Gastroesophageal sphincter (tissue), 4 donors: ENCODE results near the gene GRB2. TPM values are rescaled to one million over a fixed set of nuclear protein-coding genes. Genes with fewer than 3 reads are reported as not detected.
A peak's percentile ranks its signal among the peaks of the same experiment; 100 is the strongest.

ENCODE experiments used
- ATAC-seq: fragments of 150-250 bp; one replicate; pipeline ENCODE4 v1.9.1; 2016; ENCODE audit warnings: mild to moderate bottlenecking, moderate library complexity
- H3K27ac ChIP-seq, 4 donors: fragments of 200-600 bp; sonication (generic) in 3 of 4; 1 replicate in 3 of 4; 2 replicates in 1 of 4; pipeline ENCODE4 v1.5.1; 2016 to 2019
- H3K27me3 ChIP-seq: fragments of 200-600 bp; sonication (generic); one replicate; pipeline ENCODE4 v1.5.1; 2019
- H3K36me3 ChIP-seq, 2 donors: fragments of 200-600 bp; sonication (generic); one replicate each; pipeline ENCODE4 v1.5.1; 2019; ENCODE audit warnings: control low read depth in 1 of 2
- H3K4me1 ChIP-seq, 3 donors: fragments of 200-600 bp; sonication (generic); 1 replicate in 2 of 3; 2 replicates in 1 of 3; pipeline ENCODE4 v1.5.1; 2016 to 2019; ENCODE audit warnings: control low read depth in 2 of 3
- H3K4me3 ChIP-seq, 2 donors: fragments of 200-600 bp; sonication (generic); one replicate each; pipeline ENCODE4 v1.5.1; 2019; ENCODE audit warnings: mild to moderate bottlenecking in 1 of 2, moderate library complexity in 1 of 2
- H3K9me3 ChIP-seq, 3 donors: fragments of 200-600 bp; sonication (generic); one replicate each; pipeline ENCODE4 v1.5.1; 2017 to 2019; ENCODE audit warnings: control low read depth in 2 of 3
- EP300 ChIP-seq: sonication (generic); formaldehyde crosslinking; IDR thresholded peaks from one replicate; pipeline ENCODE4 v1.6.1; 2017; ENCODE audit warnings: antibody characterized with exemption, mild to moderate bottlenecking
- POLR2A ChIP-seq, 2 donors: fragments of 450-650 bp; IDR thresholded peaks; one replicate each; pipeline ENCODE4 v1.6.1; 2017; ENCODE audit warnings: antibody characterized with exemption in 2 of 2, mild to moderate bottlenecking in 2 of 2, moderate library complexity in 1 of 2
- POLR2AphosphoS5 ChIP-seq: sonication (generic); formaldehyde crosslinking; IDR thresholded peaks from one replicate; pipeline ENCODE4 v1.6.1; 2017; ENCODE audit warnings: antibody characterized with exemption
- WGBS, 2 donors: methylation state at CpG; one replicate each; pipeline ENCODE4 v1.1.5; 2018; ENCODE audit warnings: low coverage in 1 of 2; 5-methylcytosine and 5-hydroxymethylcytosine counted together
- total RNA-seq, 4 donors: library from RNA; depleted of rRNA; stranded (reverse); fragments of >200 nt; gene quantifications; one replicate each; pipeline ENCODE4 v1.1.0, GENCODE V29; 2016
- TF ChIP-seq, protein P1 (sequence below), 4 experiments: fragments of 200-600 bp in 2 of 4; fragments of 450-650 bp in 2 of 4; sonication (generic) in 1 of 4; IDR thresholded peaks; one replicate each; pipeline ENCODE4 v1.5.1; 2017 to 2019; ENCODE audit warnings: antibody characterized with exemption in 4 of 4, mild to moderate bottlenecking in 2 of 4, moderate library complexity in 2 of 4

Gene GRB2
- total RNA-seq, 4 donors from 2014 or later: 80.6 to 113 (median 97.6) TPM

DNA sequence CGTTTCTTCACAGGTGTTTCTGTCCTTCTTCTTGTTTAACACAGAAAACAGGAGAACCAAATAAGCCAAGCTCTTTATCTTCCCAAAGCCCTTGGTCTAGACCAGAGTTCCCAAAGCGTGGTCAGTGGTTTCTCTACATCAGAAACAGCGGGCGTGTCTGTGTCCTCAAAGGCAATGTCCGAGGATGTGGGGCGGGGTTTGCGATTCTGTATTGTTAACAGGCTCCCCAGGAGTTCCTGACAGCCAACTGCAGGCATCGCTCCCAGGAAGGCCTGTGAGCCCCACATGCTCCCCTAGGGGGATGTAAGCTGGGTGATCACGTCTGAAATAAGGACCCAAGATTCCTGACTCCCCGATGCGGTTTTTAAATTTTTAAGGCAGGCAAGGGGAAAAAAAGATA, 87.8 kb downstream of the GRB2 start:
- Histone ChIP-seq H3K4me1 (peaks cover 0 to 2% (median 0%) of the 10 kb centered on the region in 3 donors), H3K27ac (no peak overlapping the region), H3K27me3 (no peaks in the 10 kb centered on the region), H3K9me3 (no peaks in the 10 kb centered on the region), H3K36me3 (peaks cover 0 to 63% of the 10 kb centered on the region in 2 donors), H3K4me3 (no peak overlapping the region)
- TF ChIP-seq EP300: no peak
- TF ChIP-seq, protein P1, sequence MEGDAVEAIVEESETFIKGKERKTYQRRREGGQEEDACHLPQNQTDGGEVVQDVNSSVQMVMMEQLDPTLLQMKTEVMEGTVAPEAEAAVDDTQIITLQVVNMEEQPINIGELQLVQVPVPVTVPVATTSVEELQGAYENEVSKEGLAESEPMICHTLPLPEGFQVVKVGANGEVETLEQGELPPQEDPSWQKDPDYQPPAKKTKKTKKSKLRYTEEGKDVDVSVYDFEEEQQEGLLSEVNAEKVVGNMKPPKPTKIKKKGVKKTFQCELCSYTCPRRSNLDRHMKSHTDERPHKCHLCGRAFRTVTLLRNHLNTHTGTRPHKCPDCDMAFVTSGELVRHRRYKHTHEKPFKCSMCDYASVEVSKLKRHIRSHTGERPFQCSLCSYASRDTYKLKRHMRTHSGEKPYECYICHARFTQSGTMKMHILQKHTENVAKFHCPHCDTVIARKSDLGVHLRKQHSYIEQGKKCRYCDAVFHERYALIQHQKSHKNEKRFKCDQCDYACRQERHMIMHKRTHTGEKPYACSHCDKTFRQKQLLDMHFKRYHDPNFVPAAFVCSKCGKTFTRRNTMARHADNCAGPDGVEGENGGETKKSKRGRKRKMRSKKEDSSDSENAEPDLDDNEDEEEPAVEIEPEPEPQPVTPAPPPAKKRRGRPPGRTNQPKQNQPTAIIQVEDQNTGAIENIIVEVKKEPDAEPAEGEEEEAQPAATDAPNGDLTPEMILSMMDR (IDR thresholded peaks at IDR 0.05): no peak
- TF ChIP-seq POLR2A (IDR thresholded peaks at IDR 0.05): no peak
- TF ChIP-seq POLR2AphosphoS5: no peak
- WGBS, 2 donors: 60 to 89% methylated on average over 1 to 3 of the region's 11 CpGs
- no peak for ATAC-seq

DNA sequence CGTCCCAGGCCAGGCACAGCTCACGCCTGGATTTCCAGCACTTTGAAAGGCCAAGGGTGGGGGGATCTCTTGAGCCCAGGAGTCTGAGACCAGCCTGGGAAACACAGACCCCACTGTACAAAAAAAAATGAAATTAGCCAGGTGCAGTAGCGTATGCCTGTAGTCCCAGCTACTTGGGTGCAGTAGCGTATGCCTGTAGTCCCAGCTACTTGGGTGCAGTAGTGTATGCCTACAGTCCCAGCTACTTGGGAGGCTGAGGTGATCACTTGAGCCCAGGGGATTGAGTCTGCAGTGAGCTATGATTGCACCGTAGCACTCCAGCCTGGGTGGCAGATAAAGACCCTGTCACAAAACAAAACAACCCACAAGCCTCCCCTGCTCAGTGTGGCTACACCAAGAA, 89.2 kb downstream of the GRB2 start:
- ATAC-seq: no peak
- TF ChIP-seq POLR2A (IDR thresholded peaks at IDR 0.05) (no peak), POLR2AphosphoS5 (no peak), EP300 (no peak)
- TF ChIP-seq, protein P1 (IDR thresholded peaks at IDR 0.05): no peak
- Histone ChIP-seq H3K4me3 (no peak overlapping the region), H3K27me3 (no peaks in the 10 kb centered on the region), H3K27ac (peak overlapping the region in 1 of 4 donors; percentile 12), H3K36me3 (peaks cover 0 to 50% of the 10 kb centered on the region in 2 donors), H3K4me1 (no peaks in the 10 kb centered on the region), H3K9me3 (no peaks in the 10 kb centered on the region)
- 86 to 88% methylated on average over 1 to 3 of the region's 5 CpGs for WGBS, 2 donors

DNA sequence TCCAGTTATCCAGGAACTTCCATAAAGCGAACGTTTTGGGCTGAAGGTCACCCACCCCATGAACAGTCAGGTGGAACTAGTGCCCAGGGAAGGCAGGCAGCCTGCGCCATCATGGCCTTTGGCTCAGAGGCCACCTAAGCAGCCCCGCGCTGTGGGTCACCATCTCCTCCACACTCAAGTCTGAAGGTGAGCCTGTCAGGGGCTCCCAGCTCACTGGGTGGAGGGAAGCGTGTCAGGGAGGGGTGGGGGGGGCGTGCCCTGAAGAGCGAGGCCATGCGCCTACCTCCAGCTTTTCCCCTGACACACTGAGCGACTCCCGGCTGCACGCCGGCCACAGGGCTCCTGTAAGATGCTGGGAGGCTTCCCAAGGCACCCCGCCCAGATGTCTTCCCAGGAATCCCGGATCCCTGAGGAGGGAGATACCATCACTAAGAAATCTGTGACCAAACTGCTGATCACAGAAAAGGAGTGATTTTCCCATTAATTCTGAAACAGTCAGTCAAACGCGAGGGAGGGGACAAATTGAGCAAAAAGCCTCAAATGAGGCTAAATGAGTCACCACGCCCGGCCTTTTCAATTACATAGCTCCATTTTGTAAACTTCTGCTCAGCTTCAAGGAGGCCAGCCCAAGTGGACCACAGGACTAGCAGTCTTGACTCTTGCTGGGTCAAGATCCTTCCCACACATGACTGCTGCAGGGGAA, 89.8 kb downstream of the GRB2 start:
- TF ChIP-seq EP300: no peak
- no peak for TF ChIP-seq POLR2AphosphoS5
- TF ChIP-seq POLR2A (IDR thresholded peaks at IDR 0.05): no peak
- TF ChIP-seq, protein P1 (IDR thresholded peaks at IDR 0.05): no peak
- Histone ChIP-seq H3K36me3 (peaks cover 0 to 45% of the 10 kb centered on the region in 2 donors), H3K27ac (peak overlapping the region in 1 of 4 donors; percentile 25), H3K4me1 (no peaks in the 10 kb centered on the region), H3K9me3 (no peaks in the 10 kb centered on the region), H3K27me3 (no peaks in the 10 kb centered on the region), H3K4me3 (no peak overlapping the region)
- ATAC-seq: no peak
- WGBS, 2 donors: 28 to 41% methylated on average over 4 to 5 of the region's 19 CpGs

DNA sequence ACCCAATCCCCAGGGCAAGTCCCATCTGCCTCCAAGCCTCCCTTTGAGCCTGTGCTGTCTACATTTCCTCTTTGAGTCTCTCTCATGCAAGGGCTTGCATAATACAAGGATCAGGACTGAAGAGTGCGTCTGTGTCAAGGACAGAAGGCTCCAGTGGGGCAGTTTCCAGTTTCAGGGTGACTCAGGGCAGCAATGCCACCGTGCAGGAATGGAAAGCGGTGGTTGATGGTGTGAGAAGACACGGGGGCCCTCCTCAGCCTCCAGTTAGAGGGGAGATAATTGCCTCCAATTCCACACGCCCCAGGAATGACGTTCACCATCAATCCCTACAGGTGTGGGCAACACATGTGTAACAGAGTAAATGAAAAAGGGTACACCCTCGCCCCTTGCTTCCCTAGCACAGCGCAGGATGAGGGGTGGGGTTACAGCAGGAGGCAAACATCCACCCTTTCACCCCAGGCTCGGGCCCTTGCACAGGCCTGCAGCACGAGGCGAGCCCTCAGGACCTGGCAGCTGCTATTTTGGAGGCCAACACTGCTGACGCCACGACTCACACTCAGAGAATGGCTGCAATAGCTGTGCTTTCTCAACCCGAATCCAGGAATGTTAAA, 91.4 kb downstream of the GRB2 start:
- Histone ChIP-seq H3K4me3 (no peak overlapping the region), H3K27me3 (no peaks in the 10 kb centered on the region), H3K4me1 (no peaks in the 10 kb centered on the region), H3K36me3 (peaks cover 0 to 28% of the 10 kb centered on the region in 2 donors), H3K27ac (peak overlapping the region in 3 of 4 donors; percentile 38 to 62 (median 42)), H3K9me3 (no peaks in the 10 kb centered on the region)
- ATAC-seq: peak; percentile 47
- WGBS, 2 donors: 74 to 80% methylated on average over 2 to 5 of the region's 14 CpGs
- TF ChIP-seq EP300: no peak
- TF ChIP-seq POLR2A (IDR thresholded peaks at IDR 0.05): no peak
- TF ChIP-seq, protein P1 (IDR thresholded peaks at IDR 0.05): no peak
- no peak for TF ChIP-seq POLR2AphosphoS5
